ENCODE measurements around the gene SMIM33. TPM values are rescaled to one million over a fixed set of nuclear protein-coding genes. Genes with fewer than 3 reads are reported as not detected.

The SMIM33 gene
- total RNA-seq, 1 experiment from 2014 or later: not detected

GRCh38 chr5:139453683-139454567 is 16.9 kb upstream of the SMIM33 start:
- Histone ChIP-seq H3K36me3 (ENCODE audit: insufficient read depth, low read length) (no peaks in the 10 kb centered on the region), H3K9me2 (replicated peaks; ENCODE audit: insufficient read depth, low read length) (0 out of 2 replicates have a peak, but pooled peaks cover 3% of the 10 kb centered on the region), H3K4me3 (ENCODE audit: low read length) (no peak overlapping the region), H4K20me1 (ENCODE audit: insufficient read depth, low read depth, low read length) (no peaks in the 10 kb centered on the region), H3K27ac (ENCODE audit: low read length) (no peak overlapping the region), H3K9ac (ENCODE audit: low read length) (no peak overlapping the region), H3K4me1 (ENCODE audit: low read length) (no peaks in the 10 kb centered on the region), H2AFZ (ENCODE audit: low read length) (no peak overlapping the region), H3K9me3 (ENCODE audit: low read length) (no peaks in the 10 kb centered on the region; the same call in 1 of the 2 replicates), H3K79me2 (ENCODE audit: low read length) (no peaks in the 10 kb centered on the region), H3K4me2 (ENCODE audit: low read depth, low read length, poor library complexity, severe bottlenecking) (no peak overlapping the region), H3K27me3 (ENCODE audit: low read length) (no peaks in the 10 kb centered on the region)
- DNase-seq: no peak

GRCh38 chr5:139454568-139455290 is 16.1 kb upstream of the SMIM33 start:
- H3K27ac ChIP-seq (ENCODE audit: low read length): no peak overlapping the region
- no peaks in the 10 kb centered on the region; the same call in 1 of the 2 replicates for H3K9me3 ChIP-seq (ENCODE audit: low read length)
- H3K36me3 ChIP-seq (ENCODE audit: insufficient read depth, low read length): no peaks in the 10 kb centered on the region
- no peak overlapping the region for H2AFZ ChIP-seq (ENCODE audit: low read length)
- 0 out of 2 replicates have a peak, but pooled peaks cover 3% of the 10 kb centered on the region for H3K9me2 ChIP-seq (replicated peaks; ENCODE audit: insufficient read depth, low read length)
- no peak for DNase-seq
- no peak overlapping the region for H3K9ac ChIP-seq (ENCODE audit: low read length)
- no peaks in the 10 kb centered on the region for H3K27me3 ChIP-seq (ENCODE audit: low read length)
- H4K20me1 ChIP-seq (ENCODE audit: insufficient read depth, low read depth, low read length): no peaks in the 10 kb centered on the region
- no peak overlapping the region for H3K4me3 ChIP-seq (ENCODE audit: low read length)
- H3K79me2 ChIP-seq (ENCODE audit: low read length): no peaks in the 10 kb centered on the region
- no peaks in the 10 kb centered on the region for H3K4me1 ChIP-seq (ENCODE audit: low read length)
- H3K4me2 ChIP-seq (ENCODE audit: low read depth, low read length, poor library complexity, severe bottlenecking): no peak overlapping the region

- no peaks in the 10 kb centered on the region for H3K27me3 ChIP-seq (ENCODE audit: low read length)
- no peak overlapping the region for H3K27ac ChIP-seq (ENCODE audit: low read length)
- H3K9ac ChIP-seq (ENCODE audit: low read length): no peak overlapping the region
- no peaks in the 10 kb centered on the region for H3K9me3 ChIP-seq (ENCODE audit: low read length)
- no peaks in the 10 kb centered on the region for H3K79me2 ChIP-seq (ENCODE audit: low read length)
- no peaks in the 10 kb centered on the region for H4K20me1 ChIP-seq (ENCODE audit: insufficient read depth, low read depth, low read length)
- H2AFZ ChIP-seq (ENCODE audit: low read length): no peak overlapping the region
- no peaks in the 10 kb centered on the region for H3K36me3 ChIP-seq (ENCODE audit: insufficient read depth, low read length)
- no peaks in the 10 kb centered on the region for H3K4me1 ChIP-seq (ENCODE audit: low read length)
- no peak overlapping the region for H3K4me3 ChIP-seq (ENCODE audit: low read length)
- DNase-seq: no peak
- H3K9me2 ChIP-seq (replicated peaks; ENCODE audit: insufficient read depth, low read length): 0 out of 2 replicates have a peak, but pooled peaks cover 3% of the 10 kb centered on the region
- H3K4me2 ChIP-seq (ENCODE audit: low read depth, low read length, poor library complexity, severe bottlenecking): no peak overlapping the region
Observed at GRCh38 chr5:139456776-139457175, 14.0 kb upstream of the SMIM33 start.

GRCh38 chr5:139457241-139457640 is 13.6 kb upstream of the SMIM33 start:
- H3K9me3 ChIP-seq (ENCODE audit: low read length): no peaks in the 10 kb centered on the region
- H3K9me2 ChIP-seq (replicated peaks; ENCODE audit: insufficient read depth, low read length): no peaks in the 10 kb centered on the region
- H3K9ac ChIP-seq (ENCODE audit: low read length): no peak overlapping the region
- no peak overlapping the region for H3K27ac ChIP-seq (ENCODE audit: low read length)
- DNase-seq: no peak
- H3K4me3 ChIP-seq (ENCODE audit: low read length): no peak overlapping the region
- no peak overlapping the region for H2AFZ ChIP-seq (ENCODE audit: low read length)
- no peaks in the 10 kb centered on the region for H3K79me2 ChIP-seq (ENCODE audit: low read length)
- no peaks in the 10 kb centered on the region for H3K27me3 ChIP-seq (ENCODE audit: low read length)
- no peaks in the 10 kb centered on the region for H3K36me3 ChIP-seq (ENCODE audit: insufficient read depth, low read length)
- H4K20me1 ChIP-seq (ENCODE audit: insufficient read depth, low read depth, low read length): no peaks in the 10 kb centered on the region
- H3K4me2 ChIP-seq (ENCODE audit: low read depth, low read length, poor library complexity, severe bottlenecking): no peak overlapping the region
- no peaks in the 10 kb centered on the region for H3K4me1 ChIP-seq (ENCODE audit: low read length)

- Histone ChIP-seq H3K4me1 (ENCODE audit: low read length) (no peaks in the 10 kb centered on the region), H3K9ac (ENCODE audit: low read length) (no peak overlapping the region), H3K9me2 (replicated peaks; ENCODE audit: insufficient read depth, low read length) (no peaks in the 10 kb centered on the region), H3K79me2 (ENCODE audit: low read length) (no peaks in the 10 kb centered on the region), H3K36me3 (ENCODE audit: insufficient read depth, low read length) (no peaks in the 10 kb centered on the region), H3K27ac (ENCODE audit: low read length) (no peak overlapping the region), H2AFZ (ENCODE audit: low read length) (no peak overlapping the region), H3K9me3 (ENCODE audit: low read length) (no peaks in the 10 kb centered on the region), H3K27me3 (ENCODE audit: low read length) (no peaks in the 10 kb centered on the region), H3K4me2 (ENCODE audit: low read depth, low read length, poor library complexity, severe bottlenecking) (no peak overlapping the region), H4K20me1 (ENCODE audit: insufficient read depth, low read depth, low read length) (no peaks in the 10 kb centered on the region), H3K4me3 (ENCODE audit: low read length) (no peak overlapping the region)
- DNase-seq: no peak
Observed at GRCh38 chr5:139457653-139458306, 13.0 kb upstream of the SMIM33 start.

GRCh38 chr5:139458580-139459407 is 12.0 kb upstream of the SMIM33 start:
- Histone ChIP-seq H3K9me2 (replicated peaks; ENCODE audit: insufficient read depth, low read length) (no peaks in the 10 kb centered on the region), H3K27ac (ENCODE audit: low read length) (no peak overlapping the region), H3K4me1 (ENCODE audit: low read length) (no peaks in the 10 kb centered on the region), H3K9ac (ENCODE audit: low read length) (no peak overlapping the region), H3K36me3 (ENCODE audit: insufficient read depth, low read length) (no peaks in the 10 kb centered on the region), H3K79me2 (ENCODE audit: low read length) (no peaks in the 10 kb centered on the region), H3K9me3 (ENCODE audit: low read length) (no peaks in the 10 kb centered on the region), H3K4me2 (ENCODE audit: low read depth, low read length, poor library complexity, severe bottlenecking) (no peak overlapping the region), H3K4me3 (ENCODE audit: low read length) (no peak overlapping the region), H4K20me1 (ENCODE audit: insufficient read depth, low read depth, low read length) (no peaks in the 10 kb centered on the region), H3K27me3 (ENCODE audit: low read length) (no peaks in the 10 kb centered on the region), H2AFZ (ENCODE audit: low read length) (no peak overlapping the region)
- no peak for DNase-seq

GRCh38 chr5:139459451-139459934 is 11.3 kb upstream of the SMIM33 start:
- H4K20me1 ChIP-seq (ENCODE audit: insufficient read depth, low read depth, low read length): no peaks in the 10 kb centered on the region
- no peak overlapping the region for H3K27ac ChIP-seq (ENCODE audit: low read length)
- H2AFZ ChIP-seq (ENCODE audit: low read length): no peak overlapping the region
- no peak overlapping the region for H3K4me3 ChIP-seq (ENCODE audit: low read length)
- no peaks in the 10 kb centered on the region for H3K4me1 ChIP-seq (ENCODE audit: low read length)
- no peak overlapping the region for H3K9ac ChIP-seq (ENCODE audit: low read length)
- H3K79me2 ChIP-seq (ENCODE audit: low read length): no peaks in the 10 kb centered on the region
- H3K4me2 ChIP-seq (ENCODE audit: low read depth, low read length, poor library complexity, severe bottlenecking): no peak overlapping the region
- no peaks in the 10 kb centered on the region for H3K36me3 ChIP-seq (ENCODE audit: insufficient read depth, low read length)
- no peaks in the 10 kb centered on the region for H3K9me3 ChIP-seq (ENCODE audit: low read length)
- no peaks in the 10 kb centered on the region for H3K27me3 ChIP-seq (ENCODE audit: low read length)
- no peak for DNase-seq
- no peaks in the 10 kb centered on the region for H3K9me2 ChIP-seq (replicated peaks; ENCODE audit: insufficient read depth, low read length)
